ENCODE measurements around the gene GGNBP2.

The GGNBP2 gene

DNA sequence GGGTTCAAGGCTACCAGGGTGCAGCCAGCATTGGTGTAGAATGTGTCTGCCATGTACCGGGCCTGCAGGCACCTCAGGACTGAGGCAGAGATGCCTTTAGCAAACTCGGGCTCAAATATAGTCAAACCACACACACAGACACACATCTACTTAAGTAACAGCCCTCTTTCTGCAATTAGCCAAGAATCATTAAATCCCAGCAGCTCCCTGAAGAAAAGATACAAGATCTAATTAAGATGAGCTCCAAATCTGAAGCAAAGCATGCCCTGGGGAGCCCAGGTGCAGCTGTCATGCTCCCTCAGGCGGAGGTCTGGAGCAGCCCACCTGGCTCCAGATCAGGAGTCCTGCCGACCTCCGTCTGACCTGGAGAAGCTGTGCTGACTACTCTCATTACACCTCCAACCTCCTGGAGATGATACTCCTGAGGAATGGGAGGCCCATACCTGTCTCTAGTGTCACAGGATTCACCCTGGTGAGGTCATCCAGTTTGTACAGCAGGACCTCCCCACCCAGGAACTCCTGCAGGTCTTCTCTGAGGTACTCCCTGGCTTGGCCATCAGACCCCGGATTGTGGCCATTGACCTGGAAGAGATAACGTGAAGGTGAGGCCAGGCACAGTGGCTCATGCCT, 17.0 kb upstream of the GGNBP2 start:
- H3K4me3 ChIP-seq (ENCODE audit: control insufficient read depth, low read depth, low read length) = no peak overlapping the region
- no peak for DNase-seq (ENCODE audit: low read depth)
- TF ChIP-seq, protein P1, sequence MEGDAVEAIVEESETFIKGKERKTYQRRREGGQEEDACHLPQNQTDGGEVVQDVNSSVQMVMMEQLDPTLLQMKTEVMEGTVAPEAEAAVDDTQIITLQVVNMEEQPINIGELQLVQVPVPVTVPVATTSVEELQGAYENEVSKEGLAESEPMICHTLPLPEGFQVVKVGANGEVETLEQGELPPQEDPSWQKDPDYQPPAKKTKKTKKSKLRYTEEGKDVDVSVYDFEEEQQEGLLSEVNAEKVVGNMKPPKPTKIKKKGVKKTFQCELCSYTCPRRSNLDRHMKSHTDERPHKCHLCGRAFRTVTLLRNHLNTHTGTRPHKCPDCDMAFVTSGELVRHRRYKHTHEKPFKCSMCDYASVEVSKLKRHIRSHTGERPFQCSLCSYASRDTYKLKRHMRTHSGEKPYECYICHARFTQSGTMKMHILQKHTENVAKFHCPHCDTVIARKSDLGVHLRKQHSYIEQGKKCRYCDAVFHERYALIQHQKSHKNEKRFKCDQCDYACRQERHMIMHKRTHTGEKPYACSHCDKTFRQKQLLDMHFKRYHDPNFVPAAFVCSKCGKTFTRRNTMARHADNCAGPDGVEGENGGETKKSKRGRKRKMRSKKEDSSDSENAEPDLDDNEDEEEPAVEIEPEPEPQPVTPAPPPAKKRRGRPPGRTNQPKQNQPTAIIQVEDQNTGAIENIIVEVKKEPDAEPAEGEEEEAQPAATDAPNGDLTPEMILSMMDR (conservative IDR thresholded peaks at IDR 0.05; ENCODE audit: control insufficient read depth, insufficient read depth, low read depth, low read length) = no peak

DNA sequence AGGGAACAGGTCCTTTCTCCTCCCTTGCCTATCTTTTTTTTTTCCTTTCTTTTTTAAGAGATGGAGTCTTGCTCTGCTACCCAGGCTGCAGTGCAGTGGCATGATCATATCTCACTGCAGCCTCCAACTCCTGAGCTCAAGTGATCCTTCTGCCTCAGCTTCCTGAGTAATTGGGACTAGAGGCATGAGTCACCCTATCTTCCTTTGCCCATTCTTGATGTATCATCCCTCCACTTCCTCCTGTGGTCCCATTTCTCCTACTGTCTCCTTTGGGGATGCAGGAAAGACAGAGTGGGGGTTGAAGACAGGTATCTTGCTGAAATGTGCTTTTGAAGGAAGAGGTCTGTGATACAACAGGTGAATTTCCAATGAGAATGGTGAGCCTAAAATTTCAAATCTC, 15.6 kb upstream of the GGNBP2 start:
- TF ChIP-seq, protein P1 (conservative IDR thresholded peaks at IDR 0.05; ENCODE audit: control insufficient read depth, insufficient read depth, low read depth, low read length) = no peak
- peak; percentile 84 for DNase-seq (ENCODE audit: low read depth)
- no peak overlapping the region for H3K4me3 ChIP-seq (ENCODE audit: control insufficient read depth, low read depth, low read length)

DNA sequence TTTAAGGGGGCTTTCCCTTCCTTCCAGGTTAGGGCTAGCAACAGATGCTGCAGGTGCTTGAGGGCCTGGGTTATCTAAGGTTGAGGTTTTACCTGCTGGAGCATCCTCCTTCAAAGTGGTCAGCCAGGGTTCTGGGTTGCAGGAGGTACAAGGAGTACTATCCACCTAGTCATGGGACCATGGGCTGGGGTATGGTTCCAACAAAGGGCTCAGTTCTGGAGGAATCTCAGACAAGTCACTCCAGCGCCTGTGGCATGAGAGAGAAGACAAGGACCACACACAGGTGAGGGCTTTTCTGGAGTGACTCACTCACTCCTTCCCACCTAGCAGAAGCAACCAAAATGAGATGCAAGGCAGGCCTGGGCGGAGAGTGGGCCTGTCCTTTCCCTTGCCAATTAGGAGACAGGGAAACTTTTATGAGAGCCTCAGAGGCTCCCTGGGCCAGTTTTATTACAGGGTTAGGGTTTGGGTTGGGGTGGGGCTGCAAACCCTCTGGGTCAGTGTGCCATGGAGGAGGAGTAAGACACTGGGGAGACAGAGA, 12.2 kb upstream of the GGNBP2 start:
- TF ChIP-seq, protein P1 (conservative IDR thresholded peaks at IDR 0.05; ENCODE audit: control insufficient read depth, insufficient read depth, low read depth, low read length) = no peak
- no peak for DNase-seq (ENCODE audit: low read depth)
- no peak overlapping the region for H3K4me3 ChIP-seq (ENCODE audit: control insufficient read depth, low read depth, low read length)

DNA sequence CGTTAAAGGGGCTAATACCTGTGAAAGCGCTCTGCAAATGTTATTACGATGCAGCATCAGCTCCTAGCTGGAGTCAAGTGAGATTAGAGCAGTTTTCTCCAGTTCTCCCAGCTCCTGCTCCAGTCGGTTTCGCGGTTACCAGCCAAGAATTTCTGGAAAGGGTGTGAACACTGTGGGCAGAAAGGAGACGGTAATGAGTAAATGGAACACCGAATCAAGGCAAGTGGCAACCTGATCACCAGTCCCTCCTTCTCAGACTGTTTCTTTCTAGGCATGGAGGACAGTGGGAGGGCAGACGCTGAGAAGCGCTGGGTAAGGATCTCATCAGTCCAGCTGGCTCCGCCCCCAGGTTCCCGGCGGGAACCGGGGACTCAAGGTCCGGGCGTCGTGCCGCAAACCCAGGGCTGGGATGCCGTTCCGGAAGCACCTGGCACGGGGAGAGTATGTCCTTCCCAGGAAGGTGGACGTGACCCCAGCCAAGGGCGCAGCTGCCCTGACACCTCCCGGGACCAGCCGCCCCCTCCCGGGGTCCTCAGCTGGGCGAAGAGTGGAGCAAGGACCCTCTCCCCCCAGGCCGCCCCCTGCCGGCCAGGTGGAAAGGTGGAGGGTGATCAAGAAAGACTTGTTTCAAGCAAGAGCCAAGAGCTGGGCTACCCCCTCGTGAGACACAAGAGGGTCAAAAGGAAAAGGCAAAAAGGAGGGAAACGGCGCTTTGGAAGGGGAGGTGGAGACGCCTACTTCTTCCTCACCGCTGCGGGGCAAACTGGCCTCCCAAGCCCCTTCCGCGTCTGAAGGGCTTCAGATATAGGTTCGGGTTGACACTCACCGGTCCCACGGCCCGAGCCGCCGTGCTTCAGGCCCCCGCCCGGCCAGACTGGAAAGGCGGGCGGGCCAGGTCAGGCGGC, 10.5 kb upstream of the GGNBP2 start:
- peak; percentile 53 for DNase-seq (ENCODE audit: low read depth)
- peak overlapping the region; percentile 87 for H3K4me3 ChIP-seq (ENCODE audit: control insufficient read depth, low read depth, low read length)
- TF ChIP-seq, protein P1 (conservative IDR thresholded peaks at IDR 0.05; ENCODE audit: control insufficient read depth, insufficient read depth, low read depth, low read length) = peak; percentile 46

DNA sequence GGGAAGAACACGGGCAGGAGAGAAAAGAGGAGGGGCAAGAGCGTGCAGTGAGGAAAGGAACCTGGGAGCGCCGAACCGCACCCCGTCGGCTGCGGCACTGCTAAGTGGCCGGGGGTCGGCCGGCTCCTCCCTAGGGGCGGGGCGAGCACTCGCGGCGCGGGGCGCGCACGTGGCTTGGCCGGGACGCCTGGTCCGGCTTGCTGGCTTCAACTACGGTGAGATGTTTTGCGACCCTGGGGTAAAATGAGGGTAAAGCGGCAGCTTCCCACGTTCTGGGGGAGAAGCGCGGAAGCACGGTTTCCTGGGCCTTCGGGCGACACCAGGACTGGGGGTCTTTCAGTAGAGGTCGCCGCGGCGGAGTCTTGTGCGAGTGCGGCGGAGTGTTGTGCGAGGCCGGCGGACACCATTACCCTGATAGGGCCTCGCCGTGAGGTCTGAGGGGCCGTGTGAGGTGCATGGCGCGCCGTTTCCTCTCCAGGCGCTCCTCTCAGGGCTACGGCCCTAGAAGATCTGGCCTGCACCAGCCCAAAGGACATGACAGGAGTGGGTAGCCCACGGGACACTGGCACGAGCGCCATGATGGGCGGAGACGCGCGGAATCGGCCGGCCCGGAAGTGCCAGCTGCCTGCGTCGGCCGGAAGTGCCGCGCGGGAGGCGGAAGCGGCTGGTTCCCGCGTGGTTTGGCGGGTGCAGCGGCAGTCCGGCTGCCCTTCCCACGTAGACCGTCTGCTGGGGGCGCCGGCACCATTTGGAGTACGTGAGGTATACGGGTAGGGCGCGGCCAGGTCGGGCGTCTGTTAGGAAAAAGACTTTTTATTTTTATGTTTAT, 9.7 kb upstream of the GGNBP2 start, which contains the start of the genes MYO19 and PIGW:
Gene MYO19, minus strand, starts transcription at position 29 of the 829 bp plus-strand sequence. CDS start 2,330 bp downstream, outside the sequence.
Gene PIGW, plus strand, starts transcription at position 148 of the 829 bp plus-strand sequence. CDS start 2,115 bp downstream, outside the sequence.
- TF ChIP-seq, protein P1 (conservative IDR thresholded peaks at IDR 0.05; ENCODE audit: control insufficient read depth, insufficient read depth, low read depth, low read length) = no peak
- peak; percentile 84 for DNase-seq (ENCODE audit: low read depth)
- H3K4me3 ChIP-seq (ENCODE audit: control insufficient read depth, low read depth, low read length) = peak within 1 kb of the TSS; percentile 87

DNA sequence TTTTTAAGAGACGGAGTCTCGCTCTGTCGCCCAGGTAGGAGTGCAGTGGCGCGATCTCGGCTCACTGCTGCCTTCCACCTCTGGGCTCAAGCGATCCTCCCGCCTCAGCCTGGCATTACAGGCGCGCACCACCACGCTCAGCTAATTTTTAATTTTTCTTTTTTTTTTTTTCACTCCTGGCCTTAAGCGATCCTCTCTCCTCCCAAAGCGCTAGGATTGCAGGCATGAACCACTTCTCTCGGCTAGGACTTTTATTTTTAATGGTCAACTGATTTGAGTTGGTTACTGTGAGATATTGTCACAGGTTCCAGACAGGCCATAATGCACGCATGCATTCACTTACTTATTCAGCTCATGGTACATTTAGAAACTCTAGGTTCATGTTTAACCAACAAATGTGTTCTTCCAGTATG, 9.0 kb upstream of the GGNBP2 start:
- peak overlapping the region; percentile 87 for H3K4me3 ChIP-seq (ENCODE audit: control insufficient read depth, low read depth, low read length)
- DNase-seq (ENCODE audit: low read depth) = no peak
- TF ChIP-seq, protein P1 (conservative IDR thresholded peaks at IDR 0.05; ENCODE audit: control insufficient read depth, insufficient read depth, low read depth, low read length) = no peak
